AG20443 (cell line): ENCODE results near the gene EDIL3.

Experiments used
- DNase-seq: peaks from one replicate; pipeline ENCODE4 v3.0.0; 2012; ENCODE audit warnings: low spot score, mixed read lengths

Gene EDIL3

DNA sequence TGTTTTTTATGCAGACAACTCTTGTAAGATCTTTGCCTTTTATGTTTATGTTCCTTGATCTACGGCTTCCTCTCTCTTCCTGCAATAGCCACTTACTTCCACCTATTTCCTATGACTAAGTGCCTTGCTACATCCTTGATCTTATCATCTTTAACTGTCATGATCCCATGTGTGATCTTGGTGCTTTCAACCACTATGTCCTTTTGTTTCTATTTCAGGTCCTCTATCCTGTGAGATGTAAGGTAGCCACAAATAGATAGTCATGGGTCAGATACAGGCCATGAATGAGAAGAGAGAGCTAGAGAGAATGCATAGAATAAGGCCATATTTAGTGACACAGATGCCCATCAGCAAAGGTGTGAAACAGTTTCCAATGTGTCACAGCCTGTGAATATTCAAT, 420.4 kb downstream of the EDIL3 start:
- no peak for DNase-seq

DNA sequence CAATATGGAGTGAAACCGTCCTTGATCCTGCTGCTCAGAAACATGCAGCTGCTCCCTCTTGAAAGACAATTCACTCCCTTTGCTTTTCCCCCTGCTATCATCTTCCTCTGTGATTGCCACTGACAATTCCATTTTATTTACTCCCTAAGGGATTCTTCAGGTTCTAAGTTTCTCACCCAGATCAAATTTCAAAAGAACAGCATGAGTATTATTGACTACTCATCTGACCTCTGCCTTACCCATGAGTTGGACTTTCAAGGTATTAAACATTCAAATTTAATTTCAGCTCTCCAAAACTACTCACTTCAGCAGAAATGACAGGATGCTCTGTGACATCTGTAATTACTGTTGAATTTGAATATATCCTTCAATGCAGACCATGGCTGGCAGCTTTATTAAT, 427.5 kb downstream of the EDIL3 start:
- DNase-seq: no peak

DNA sequence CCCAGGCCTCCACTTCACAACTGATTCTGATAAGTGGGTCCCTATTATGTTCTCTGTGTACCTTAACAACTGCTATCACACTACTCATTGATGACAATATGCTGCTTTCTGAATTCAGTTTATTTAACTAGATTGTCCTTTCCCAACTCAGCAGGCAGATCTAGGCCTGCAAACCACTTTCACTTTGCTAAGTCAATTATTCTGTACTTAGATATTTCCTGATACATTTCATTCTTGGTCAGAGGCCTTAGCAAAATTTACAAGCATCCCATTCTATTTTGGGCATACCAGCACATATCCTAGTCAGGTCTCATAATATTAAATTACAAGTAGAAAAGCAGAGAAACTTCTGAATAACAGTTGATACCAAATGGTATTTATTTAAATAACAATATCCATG, 428.3 kb downstream of the EDIL3 start:
- peak; percentile 5 for DNase-seq

DNA sequence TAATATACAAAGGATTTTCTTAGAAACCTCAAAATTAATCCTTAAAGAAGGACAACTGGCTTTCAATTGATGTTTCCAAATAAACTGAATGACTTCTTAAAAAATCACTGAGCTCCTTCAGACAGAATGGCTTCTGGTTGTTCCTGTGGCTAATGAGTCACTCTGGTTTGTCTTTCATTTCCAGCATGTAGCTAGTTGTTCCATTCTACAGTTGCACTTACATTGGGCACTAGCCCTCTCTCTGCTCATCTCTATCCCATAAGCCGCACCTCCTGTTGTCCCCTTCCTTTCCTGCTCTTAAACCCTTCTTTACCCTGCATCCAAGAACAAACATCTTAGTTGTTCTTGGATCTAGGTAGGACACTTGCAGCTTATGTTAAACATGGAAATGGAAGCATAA, 428.8 kb downstream of the EDIL3 start:
- peak; percentile 49 for DNase-seq

DNA sequence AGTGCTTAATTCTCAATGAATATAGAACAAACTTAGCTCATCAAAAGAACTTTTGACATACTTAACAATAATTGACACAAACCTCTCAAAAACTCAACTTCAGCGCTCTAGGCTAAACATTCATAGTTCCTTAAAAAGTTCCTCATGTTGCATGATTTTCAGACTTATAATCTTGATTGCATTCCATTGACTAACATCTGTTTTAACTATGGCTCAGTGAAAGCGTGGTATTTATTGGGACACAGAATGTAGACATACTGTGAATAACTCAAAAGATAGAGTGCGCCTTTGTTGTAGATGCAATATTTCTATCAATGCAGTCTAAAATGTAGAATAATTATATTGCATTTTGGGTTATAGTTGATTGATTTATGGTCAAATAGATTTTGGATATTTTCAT, 436.9 kb downstream of the EDIL3 start:
- no peak for DNase-seq

DNA sequence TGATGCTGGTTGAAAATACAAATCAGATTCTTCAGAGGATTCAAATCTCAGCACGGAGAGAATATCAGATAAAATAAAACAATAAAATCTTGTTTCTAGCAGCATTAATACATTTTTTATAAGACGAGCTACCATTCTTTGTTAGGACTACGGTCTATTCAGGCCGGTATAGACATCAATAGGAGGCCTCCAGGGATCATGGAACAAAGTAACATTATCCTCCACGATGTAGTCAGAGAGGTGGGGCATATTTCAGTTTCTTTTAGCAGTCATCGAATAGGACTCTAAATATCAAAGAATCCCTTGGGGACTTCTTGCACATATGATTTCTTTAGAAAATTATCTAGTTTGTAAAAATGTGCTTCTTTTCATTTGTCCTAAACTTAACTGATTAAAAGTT, 438.2 kb downstream of the EDIL3 start:
- DNase-seq: no peak

DNA sequence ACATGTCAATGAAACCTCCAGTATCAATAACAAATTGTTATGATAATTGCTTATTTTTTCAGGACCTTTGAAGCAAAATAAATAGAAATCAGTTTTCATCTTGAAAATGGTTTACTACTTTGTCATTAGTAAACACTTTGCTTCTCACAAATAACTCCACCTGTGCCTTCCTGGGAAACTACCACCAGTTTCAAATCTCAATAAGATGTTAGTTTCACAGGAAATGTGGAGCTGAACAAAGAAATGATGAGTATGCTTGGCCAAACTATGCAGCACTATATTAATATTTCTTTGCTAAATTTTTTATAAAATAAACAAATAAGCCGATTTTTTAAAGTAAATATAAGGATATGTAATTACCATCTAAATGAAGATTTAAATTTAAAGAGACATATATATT, 442.5 kb downstream of the EDIL3 start:
- DNase-seq: no peak

DNA sequence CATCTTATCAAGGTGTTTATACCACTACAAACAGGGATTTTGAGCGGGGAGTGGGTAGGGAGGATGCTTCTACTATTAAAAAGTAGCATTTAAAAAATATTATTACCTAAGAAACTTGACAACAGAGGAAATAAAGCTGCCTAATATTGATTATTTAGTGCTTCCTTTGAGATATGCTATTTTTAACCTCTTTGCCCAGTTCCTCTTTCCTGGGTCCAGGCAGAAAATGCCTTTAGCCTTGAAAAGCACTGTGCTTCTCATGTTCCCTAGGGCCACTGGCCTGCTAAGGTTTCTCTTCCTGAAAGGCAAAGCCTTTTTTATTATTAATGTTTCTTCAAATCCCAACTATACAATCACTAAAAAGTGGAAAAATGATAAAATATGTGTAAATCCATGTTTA, 446.8 kb downstream of the EDIL3 start:
- no peak for DNase-seq

DNA sequence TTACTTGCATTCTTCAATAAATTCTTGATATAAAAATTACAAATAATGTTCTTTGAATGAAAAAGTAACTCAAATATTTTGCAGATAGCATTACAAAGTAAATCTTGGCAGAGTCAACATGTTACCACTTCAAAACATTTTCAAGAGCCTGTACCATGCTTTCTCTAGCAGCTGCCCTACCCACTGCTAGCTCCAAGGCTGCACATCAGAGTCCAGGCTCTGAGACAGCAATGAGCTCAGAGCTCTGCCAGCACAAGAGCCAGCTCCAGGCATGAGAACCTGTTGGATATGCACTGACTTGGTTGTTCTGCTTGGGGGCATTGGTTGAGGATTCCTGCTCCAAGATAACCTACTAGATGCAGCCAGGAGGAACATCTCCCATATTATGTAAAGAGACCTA, 452.7 kb downstream of the EDIL3 start:
- DNase-seq: no peak

DNA sequence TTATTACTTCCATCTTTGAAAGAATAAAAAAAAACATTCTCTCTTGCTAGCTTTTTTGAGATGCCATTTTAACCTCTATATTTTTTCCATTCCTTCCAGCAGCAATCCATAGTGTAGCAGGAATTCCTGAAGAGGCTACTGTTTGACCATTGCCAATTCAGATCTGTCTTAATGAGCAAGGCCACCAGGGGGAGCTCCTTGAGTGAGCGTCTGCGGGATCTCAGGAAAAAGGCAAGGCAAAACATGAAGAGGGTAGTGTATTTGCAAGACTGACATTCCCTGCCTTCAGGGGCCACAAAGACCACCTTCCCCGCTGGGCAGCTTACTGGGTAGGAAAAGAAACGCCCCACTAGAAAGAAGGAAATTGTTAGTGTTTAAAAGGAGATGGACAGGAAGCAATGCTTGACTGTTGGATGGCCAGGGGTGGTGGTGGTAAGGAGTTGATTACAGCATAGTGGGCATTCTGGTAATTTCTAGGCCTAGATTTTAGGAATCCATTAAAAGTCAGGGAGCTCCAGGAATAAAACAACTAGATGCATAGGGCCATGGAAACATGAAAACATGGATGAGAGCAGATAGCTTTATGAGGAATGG, 457.4 kb downstream of the EDIL3 start:
- peak; percentile 62 for DNase-seq

DNA sequence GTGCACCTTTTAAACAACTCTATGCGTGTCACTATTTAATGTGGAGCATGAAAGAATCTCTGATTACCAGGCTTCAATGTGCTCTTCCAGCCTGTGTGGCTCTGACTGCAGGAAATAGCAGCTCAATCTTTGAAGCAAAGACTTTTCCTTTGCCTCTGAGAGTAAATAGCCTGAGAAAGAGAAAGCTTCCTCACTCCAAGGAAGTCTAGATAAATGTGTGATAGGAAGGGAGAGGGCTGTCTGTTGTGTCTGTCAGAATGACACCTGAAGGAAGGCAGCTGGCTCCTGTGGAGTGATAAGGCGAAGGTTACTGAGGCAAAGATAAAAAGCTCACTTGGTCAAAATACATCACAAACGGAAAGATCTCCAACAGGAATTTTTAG, 458.7 kb downstream of the EDIL3 start:
- DNase-seq: peak; percentile 21

DNA sequence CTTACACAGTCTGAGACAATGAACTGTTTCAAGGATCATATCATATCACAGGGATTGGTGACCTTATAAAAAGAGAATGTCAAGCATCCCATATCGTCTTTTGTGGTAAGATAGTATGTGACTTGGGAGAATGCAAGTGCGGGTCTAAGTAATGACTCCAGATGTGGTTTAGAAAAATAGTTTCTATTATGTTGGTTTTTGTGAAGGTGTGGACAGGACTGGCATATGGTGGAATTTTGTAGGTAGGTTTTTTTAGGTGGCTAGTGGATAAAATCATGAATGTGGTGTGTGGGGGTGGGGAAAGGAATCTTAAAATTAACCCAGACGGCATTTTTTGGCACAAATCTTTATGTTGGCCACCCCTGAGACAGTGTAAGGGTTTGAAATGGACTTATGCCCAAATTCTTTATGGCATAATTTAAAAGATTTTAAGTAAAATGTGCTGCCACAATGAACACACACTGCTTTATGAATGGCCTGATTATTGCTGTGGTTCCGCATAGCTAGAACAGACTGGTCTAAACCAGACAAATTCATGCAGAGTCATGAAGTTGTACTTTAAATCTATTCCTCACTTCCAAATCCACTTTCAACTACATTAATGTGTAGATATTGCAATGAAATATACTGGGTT, 459.2 kb downstream of the EDIL3 start:
- DNase-seq: peak; percentile 47

DNA sequence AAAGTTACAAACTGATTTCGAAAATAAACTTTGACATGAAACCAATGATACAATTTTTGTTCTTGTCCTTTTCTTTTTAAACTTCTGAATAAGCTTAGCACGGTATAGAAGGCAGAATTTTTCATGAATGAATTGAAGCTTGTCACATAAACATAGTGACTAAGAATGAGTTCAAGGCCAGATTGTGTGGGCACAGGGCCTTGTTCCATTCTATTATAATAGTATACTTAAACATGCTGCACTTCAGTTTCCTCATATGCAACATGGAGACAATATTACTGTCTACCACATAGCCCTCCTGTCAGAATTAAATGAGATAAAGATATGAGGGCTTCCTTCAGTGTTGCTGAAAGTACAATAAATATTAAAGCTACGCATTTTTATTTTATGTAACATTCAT, 459.8 kb downstream of the EDIL3 start:
- DNase-seq: no peak

DNA sequence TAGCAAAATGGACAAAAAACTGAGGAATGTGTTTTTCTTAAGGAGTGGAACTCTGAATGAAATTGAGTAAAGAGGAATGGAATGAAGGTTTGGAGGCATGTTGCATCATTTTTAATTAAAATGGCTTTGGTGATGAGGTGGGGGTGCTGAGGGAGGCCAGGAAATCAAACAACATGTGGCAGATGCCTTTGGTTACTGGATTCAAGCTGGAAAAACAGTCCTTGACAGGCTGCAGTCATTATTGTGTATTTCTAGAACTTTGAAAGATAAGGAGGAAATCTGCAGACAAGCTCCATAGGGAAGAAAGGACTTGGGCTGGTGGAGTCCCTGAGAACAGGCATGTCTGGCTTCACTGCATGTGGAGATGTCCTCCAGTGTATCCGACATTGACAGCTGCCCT, 460.5 kb downstream of the EDIL3 start:
- DNase-seq: peak; percentile 52

DNA sequence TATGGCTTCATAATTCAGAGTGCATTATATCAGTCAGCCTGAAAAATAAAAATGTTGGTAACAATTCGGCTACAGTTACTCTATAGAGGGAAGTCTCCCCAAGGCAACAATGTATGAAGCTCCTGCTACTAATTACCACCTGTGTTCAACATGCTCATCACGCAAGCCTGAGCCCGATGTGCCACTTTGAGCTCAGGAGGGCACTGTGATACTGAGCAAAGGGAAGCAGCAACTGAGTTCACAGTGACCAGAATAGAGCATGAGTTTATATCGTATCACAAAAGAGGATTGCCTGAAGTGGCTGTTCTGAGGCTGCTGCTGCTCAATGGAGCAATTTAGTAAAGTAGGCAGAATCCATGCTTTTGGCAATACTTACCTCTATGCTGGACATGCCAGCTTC, 462.0 kb downstream of the EDIL3 start:
- DNase-seq: no peak

DNA sequence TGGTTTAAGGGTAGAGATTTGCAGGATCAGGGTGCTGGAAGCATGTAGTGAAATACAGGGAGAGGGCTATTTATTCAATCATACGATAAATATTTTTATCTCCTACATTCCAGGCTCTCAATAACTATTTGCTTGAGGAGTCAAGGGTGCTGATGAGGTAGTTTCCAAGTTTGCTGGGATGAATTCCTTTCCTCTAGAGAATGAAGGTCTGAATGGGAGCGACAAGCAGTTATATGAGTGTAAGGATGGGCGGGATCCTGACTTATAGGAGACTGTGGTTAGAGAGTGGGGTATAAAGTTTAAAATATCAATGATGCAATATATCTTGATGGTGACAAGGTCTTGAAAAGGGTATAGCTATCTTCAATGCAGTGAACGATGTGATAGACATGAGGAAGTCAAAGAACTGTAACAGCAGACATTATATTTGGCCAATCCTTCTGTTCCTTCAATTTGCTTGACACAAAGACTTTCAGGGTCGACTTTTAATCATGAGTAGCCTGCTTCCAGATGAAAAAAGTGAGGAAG, 462.9 kb downstream of the EDIL3 start:
- DNase-seq: no peak

DNA sequence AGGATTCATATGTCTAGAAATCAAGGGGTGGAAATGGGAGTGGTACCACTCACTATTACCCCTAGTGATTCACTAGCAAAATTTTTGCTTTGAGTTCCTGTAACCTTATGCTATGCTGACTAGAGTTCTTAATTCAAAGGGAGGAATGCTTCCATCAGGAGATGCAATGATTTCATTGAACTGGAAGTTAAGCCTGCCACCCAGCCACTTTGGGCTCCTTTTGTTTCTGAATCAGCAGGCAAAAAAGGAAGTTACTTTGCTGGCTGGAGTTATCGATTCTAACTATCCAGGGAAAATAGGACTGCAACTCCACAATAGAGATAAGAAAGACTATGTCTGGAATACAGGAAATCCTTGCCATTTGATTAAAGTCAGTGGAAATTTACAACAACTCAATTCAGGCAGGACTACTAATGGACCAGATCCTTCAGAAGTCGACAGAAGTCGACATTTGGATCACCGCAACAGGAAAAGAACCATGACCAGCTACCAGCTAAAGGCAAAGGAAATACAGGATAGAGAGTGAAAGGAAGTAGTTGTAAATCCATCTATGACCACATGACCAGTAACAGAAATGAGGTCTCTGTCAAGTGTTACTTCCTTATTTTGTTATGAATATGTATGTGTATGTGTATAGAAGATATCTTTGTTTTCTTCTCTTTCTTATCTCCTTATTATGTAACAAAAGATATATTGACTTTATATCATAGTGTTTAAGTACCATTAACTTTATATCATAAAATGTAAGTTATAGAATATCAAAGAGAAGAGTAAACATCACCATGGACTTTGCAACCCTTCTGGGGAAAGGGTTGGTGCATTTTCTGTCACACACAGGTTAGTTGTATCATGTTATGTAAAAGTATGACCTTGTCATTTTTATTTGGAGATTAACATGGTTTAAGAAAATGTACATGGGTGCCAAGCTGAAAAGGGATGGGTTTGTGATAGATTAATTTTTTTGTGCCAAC, 465.3 kb downstream of the EDIL3 start:
- DNase-seq: no peak

DNA sequence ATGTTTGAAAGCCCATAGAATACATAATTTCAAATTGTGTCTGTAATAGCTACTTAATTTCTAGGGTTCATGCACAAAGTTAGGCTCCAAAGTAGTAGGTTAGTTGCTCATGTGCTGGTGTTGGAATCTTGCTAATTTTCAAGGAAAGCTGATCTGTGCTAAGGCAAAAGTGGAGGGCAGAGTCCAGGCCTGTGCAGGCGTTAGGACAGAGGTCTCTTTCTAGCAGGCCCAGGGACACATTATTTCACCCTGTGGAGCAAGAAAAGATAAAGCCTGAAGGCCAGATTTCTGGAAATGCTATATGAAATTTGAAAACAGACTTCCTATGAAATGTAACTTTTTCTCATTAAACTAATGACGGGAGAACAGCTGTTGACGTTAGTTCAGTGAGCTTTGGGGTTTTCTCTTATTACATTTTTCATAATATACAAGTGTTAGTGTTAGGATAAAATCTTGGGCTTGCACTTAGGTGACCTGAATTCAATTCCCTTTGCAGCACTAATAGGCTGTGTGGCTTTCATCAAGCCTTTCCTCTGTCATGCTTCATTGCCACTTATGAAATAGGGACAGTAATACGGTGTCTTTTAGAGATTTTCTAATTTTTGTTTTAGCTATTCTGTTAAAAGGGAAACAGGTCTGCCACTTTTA, 467.3 kb downstream of the EDIL3 start:
- no peak for DNase-seq

DNA sequence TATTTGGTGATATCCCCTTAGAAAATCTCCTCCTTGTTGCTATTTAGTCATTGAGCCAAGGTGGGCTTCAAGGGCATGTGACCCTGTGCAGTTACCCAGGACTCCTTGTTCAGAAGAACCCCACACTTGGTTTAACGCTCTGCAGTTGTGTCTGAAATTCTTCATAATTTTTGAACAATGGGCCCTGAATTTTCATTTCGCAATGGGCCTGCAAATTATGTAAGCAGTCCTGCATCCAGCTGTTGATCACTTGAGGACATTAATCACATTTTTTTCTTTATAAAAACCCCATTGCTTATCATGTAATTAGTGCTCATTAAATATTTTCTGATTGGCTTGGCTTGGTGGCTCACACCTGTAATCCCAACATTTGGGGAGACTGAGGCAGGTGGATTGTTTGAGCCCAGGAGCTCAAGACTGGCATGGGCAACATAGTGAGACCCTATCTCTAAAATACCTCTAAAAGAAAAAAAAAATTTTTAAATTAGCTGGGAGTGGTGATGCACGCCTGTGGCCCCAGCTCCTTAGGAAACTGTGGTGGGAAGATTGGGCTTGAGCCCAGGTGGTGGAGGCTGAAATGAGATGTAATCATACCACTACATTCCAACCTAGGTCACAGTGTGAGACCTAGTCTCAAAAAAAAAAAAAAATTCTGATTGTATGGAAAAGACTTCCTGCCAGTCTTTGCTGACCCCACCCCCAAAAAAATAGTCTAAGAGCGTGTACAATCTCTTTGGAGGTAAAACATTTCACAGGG, 469.8 kb downstream of the EDIL3 start:
- no peak for DNase-seq

DNA sequence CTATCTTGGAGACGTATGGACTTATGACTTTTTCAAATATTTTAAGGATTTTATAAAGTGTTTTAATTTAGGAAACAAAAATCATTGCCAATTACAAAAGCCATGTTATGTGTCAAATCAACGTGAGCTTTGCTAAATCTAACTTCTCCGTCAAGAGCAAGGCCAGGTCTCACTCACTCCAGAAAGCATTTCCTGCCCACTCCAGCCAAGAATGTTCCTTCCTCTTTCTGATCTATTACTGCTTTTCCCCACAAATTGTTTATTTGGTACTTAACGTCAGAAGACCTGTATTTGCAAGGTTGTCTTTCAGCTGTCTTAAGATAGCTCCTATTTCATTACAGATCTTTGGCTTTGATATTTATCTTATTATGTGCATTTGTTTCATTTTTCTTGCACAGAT, 470.5 kb downstream of the EDIL3 start:
- no peak for DNase-seq

DNA sequence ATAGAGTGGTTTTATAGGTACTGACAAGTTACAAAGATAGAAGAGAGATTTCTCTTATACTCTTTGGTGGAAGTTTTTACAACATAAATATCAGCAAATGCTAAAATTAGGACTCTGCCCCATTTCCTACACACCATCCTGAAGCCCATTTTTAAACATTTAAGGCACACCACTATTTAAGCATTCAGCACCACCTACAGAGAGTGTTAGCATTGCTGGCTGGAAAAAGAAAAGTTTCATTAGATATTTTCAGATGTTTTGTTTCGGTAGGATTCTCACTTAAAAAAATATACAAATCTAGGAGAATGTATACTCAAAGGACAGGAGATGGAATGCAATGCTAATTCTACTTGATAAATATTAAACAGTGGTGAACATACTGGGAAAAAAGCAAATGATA, 471.1 kb downstream of the EDIL3 start:
- no peak for DNase-seq
